ENCODE data around the gene SLC19A3.

GRCh38 chr2:227701556-227701955 lies 16.3 kb downstream of the SLC19A3 start:
- no peak for TF ChIP-seq CTCF (conservative IDR thresholded peaks at IDR 0.05; ENCODE audit: low read depth, low read length)
- no peak for TF ChIP-seq EZH2 (IDR thresholded peaks at IDR 0.05; ENCODE audit: low read length, unreplicated experiment)
- no peak for TF ChIP-seq EZH2phosphoT487 (IDR thresholded peaks at IDR 0.05; ENCODE audit: borderline replicate concordance, low read length)
